Measurements from ENCODE around the gene AKR1A1. TPM values are rescaled to one million over a fixed set of nuclear protein-coding genes. Genes with fewer than 3 reads are reported as not detected.

AKR1A1 gene
- total and polyA plus RNA-seq, 2 experiments from 2014 or later, result 186 to 271 TPM

DNA sequence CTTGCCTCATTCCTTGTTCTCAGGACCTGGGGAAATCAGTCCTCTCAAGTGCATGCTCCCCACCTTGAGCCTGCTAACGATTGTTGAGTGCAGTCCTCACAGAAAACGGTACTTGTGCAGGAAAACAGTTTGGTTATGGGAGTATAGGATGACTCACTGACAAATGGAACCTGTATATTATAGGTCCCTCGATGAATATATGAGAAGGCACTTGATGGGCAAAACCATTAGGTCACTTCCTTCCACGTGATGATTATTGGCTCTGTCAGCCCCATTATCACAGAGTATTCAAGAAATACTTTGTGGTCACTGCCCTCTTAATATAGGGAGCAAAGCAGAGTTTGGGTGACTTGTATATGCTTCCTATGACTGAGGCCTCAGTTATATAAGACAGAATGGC lies 67.0 kb downstream of the AKR1A1 start:
- Histone ChIP-seq H2AFZ (no peak overlapping the region), H3K27me3 (no peaks in the 10 kb centered on the region), H3K36me3 (replicated peaks; ENCODE audit: insufficient read depth, low read depth) (no peaks in the 10 kb centered on the region), H3K4me3 (no peak overlapping the region), H3K27ac (no peak overlapping the region), H3K4me1 (ENCODE audit: insufficient read depth) (no peaks in the 10 kb centered on the region), H3K9me2 (replicated peaks; ENCODE audit: insufficient read depth) (no peaks in the 10 kb centered on the region), H3K4me2 (no peak overlapping the region), H3K9me3 (ENCODE audit: low read depth) (no peaks in the 10 kb centered on the region), H4K20me1 (ENCODE audit: insufficient read depth, poor library complexity, severe bottlenecking) (no peaks in the 10 kb centered on the region), H3K79me2 (peaks cover 3% of the 10 kb centered on the region)
- TF ChIP-seq, protein P1, sequence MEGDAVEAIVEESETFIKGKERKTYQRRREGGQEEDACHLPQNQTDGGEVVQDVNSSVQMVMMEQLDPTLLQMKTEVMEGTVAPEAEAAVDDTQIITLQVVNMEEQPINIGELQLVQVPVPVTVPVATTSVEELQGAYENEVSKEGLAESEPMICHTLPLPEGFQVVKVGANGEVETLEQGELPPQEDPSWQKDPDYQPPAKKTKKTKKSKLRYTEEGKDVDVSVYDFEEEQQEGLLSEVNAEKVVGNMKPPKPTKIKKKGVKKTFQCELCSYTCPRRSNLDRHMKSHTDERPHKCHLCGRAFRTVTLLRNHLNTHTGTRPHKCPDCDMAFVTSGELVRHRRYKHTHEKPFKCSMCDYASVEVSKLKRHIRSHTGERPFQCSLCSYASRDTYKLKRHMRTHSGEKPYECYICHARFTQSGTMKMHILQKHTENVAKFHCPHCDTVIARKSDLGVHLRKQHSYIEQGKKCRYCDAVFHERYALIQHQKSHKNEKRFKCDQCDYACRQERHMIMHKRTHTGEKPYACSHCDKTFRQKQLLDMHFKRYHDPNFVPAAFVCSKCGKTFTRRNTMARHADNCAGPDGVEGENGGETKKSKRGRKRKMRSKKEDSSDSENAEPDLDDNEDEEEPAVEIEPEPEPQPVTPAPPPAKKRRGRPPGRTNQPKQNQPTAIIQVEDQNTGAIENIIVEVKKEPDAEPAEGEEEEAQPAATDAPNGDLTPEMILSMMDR (IDR thresholded peaks at IDR 0.05; ENCODE audit: poor library complexity), result no peak
- TF ChIP-seq EZH2phosphoT487 (IDR thresholded peaks at IDR 0.05; ENCODE audit: low read depth, severe bottlenecking, unreplicated experiment), result no peak
- no peak for TF ChIP-seq EZH2 (IDR thresholded peaks at IDR 0.05; ENCODE audit: borderline replicate concordance)
- DNase-seq (ENCODE audit: low spot score), result no peak
- 97% methylated on average over 4 of the region's 4 CpGs for WGBS (ENCODE audit: low lambda C conversion rate, missing lambda C conversion rate)

DNA sequence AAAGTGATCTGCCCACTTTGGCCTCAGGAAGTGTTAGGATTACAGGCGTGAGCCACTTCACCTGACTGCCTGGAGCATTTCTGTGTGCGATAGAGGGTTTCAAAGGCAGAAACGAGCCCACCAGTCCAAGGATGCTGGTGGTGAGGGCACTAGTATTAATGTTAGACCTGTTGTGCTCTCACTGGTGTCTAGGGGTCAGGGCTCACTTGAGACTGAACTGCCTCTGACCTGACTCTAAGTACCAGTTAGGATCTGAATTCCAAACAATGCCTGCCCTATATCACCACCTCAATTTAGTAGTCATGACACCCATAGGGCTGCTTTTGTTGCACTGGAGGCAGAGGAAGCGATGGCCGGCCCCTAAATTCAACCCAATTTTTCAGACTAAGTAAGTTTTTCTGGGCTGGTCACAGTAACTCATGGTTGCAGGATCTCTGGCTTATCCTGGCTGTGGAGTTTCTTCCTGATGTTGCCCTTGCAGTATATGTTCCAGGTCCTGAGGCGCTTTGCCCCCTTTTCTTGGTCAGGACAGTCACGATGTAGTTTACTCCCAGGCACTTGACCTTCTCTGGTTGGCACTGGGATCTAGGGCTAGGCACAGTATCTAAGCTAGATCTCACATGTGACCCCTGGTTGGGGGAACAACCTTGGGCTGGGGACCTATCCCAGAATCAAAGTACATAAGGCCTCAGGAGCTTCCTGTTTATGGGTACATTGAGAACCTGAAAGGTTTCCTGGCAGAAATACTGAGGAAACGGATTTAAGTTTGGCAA lies 68.7 kb downstream of the AKR1A1 start:
- no peaks in the 10 kb centered on the region for H4K20me1 ChIP-seq (ENCODE audit: insufficient read depth, poor library complexity, severe bottlenecking)
- H3K9me3 ChIP-seq (ENCODE audit: low read depth), result no peaks in the 10 kb centered on the region
- WGBS (ENCODE audit: low lambda C conversion rate, missing lambda C conversion rate), result 71% methylated on average over 8 of the region's 8 CpGs
- DNase-seq (ENCODE audit: low spot score), result no peak
- no peaks in the 10 kb centered on the region for H3K4me1 ChIP-seq (ENCODE audit: insufficient read depth)
- no peak overlapping the region for H3K4me2 ChIP-seq
- no peak overlapping the region for H3K4me3 ChIP-seq
- no peaks in the 10 kb centered on the region for H3K9me2 ChIP-seq (replicated peaks; ENCODE audit: insufficient read depth)
- no peaks in the 10 kb centered on the region for H3K79me2 ChIP-seq
- H2AFZ ChIP-seq, result no peak overlapping the region
- no peaks in the 10 kb centered on the region for H3K36me3 ChIP-seq (replicated peaks; ENCODE audit: insufficient read depth, low read depth)
- TF ChIP-seq EZH2phosphoT487 (IDR thresholded peaks at IDR 0.05; ENCODE audit: low read depth, severe bottlenecking, unreplicated experiment), result no peak
- no peak for TF ChIP-seq EZH2 (IDR thresholded peaks at IDR 0.05; ENCODE audit: borderline replicate concordance)
- TF ChIP-seq, protein P1 (IDR thresholded peaks at IDR 0.05; ENCODE audit: poor library complexity), result no peak
- H3K27ac ChIP-seq, result no peak overlapping the region
- H3K27me3 ChIP-seq, result no peaks in the 10 kb centered on the region

Small RNAs within 50 kb of the gene (small RNA-seq; reads per million reads assigned to genes)
- gene AL355480.1 (not detected), gene AL355480.2 (not detected), gene AL355480.3 (not detected), gene AL355480.4 (not detected)

Other genes with a start within 250 kb of the AKR1A1 start
- 3.9 and 6.2 TPM in 2 replicates for gene HPDL, start 223.9 kb upstream of the AKR1A1 start, total RNA-seq
- gene HPDL, start 223.9 kb upstream of the AKR1A1 start, polyA plus RNA-seq, result 5.1 and 5.8 TPM in 2 replicates
- 10.4 and 10.6 TPM in 2 replicates for gene TOE1, start 210.7 kb upstream of the AKR1A1 start, total RNA-seq
- gene TOE1, start 210.7 kb upstream of the AKR1A1 start, polyA plus RNA-seq, result 12.2 and 17.4 TPM in 2 replicates
- 16.6 and 23.5 TPM in 2 replicates for gene MUTYH, start 210.4 kb upstream of the AKR1A1 start, total RNA-seq
- 24.9 and 29.6 TPM in 2 replicates for gene MUTYH, start 210.4 kb upstream of the AKR1A1 start, polyA plus RNA-seq
- 8.2 and 8.6 TPM in 2 replicates for gene TESK2, start 59.7 kb upstream of the AKR1A1 start, total RNA-seq
- gene TESK2, start 59.7 kb upstream of the AKR1A1 start, polyA plus RNA-seq, result 6.2 and 6.4 TPM in 2 replicates
- 0.60 and 1.2 TPM in 2 replicates for gene CCDC163, start 50.8 kb upstream of the AKR1A1 start, total RNA-seq
- gene CCDC163, start 50.8 kb upstream of the AKR1A1 start, polyA plus RNA-seq, result 0.62 and 3.3 TPM in 2 replicates
- 5.7 and 11.5 TPM in 2 replicates for gene MMACHC, start 50.5 kb upstream of the AKR1A1 start, total RNA-seq
- 0.86 and 2.2 TPM in 2 replicates for gene MMACHC, start 50.5 kb upstream of the AKR1A1 start, polyA plus RNA-seq
- 523 and 532 TPM in 2 replicates for gene PRDX1, start 28.9 kb upstream of the AKR1A1 start, total RNA-seq
- gene PRDX1, start 28.9 kb upstream of the AKR1A1 start, polyA plus RNA-seq, result 660 and 666 TPM in 2 replicates
- 64.3 and 82.6 TPM in 2 replicates for gene NASP, start 33.2 kb downstream of the AKR1A1 start, total RNA-seq
- gene NASP, start 33.2 kb downstream of the AKR1A1 start, polyA plus RNA-seq, result 68.6 and 83.0 TPM in 2 replicates
- gene CCDC17, start 73.2 kb downstream of the AKR1A1 start, total RNA-seq, result 1.3 and 1.4 TPM in 2 replicates
- gene CCDC17, start 73.2 kb downstream of the AKR1A1 start, polyA plus RNA-seq, result 0.73 and 1.4 TPM in 2 replicates
- gene GPBP1L1, start 135.7 kb downstream of the AKR1A1 start, total RNA-seq, result 95.8 and 115 TPM in 2 replicates
- 56.9 and 67.9 TPM in 2 replicates for gene GPBP1L1, start 135.7 kb downstream of the AKR1A1 start, polyA plus RNA-seq
- gene TMEM69, start 137.4 kb downstream of the AKR1A1 start, total RNA-seq, result 30.1 and 33.5 TPM in 2 replicates
- 30.6 and 36.5 TPM in 2 replicates for gene TMEM69, start 137.4 kb downstream of the AKR1A1 start, polyA plus RNA-seq
- 10.0 and 14.4 TPM in 2 replicates for gene IPP, start 199.8 kb downstream of the AKR1A1 start, total RNA-seq
- 11.9 and 15.3 TPM in 2 replicates for gene IPP, start 199.8 kb downstream of the AKR1A1 start, polyA plus RNA-seq

Measured in hepatocyte (in vitro differentiated cells).